Esophagus squamous epithelium (tissue), 5 donors: ENCODE measurements around the gene HCN1. TPM values are rescaled to one million over a fixed set of nuclear protein-coding genes. Genes with fewer than 3 reads are reported as not detected.

Experiments used
- DNase-seq: peaks from one replicate; lab custom pipeline; 2025; lab: John Stamatoyannopoulos, UW
- H3K27ac ChIP-seq, 4 donors: fragments of 200-600 bp; sonication (generic); one replicate each; pipeline ENCODE4 v1.5.1; 2016 to 2019; ENCODE audit warnings: mild to moderate bottlenecking in 1 of 4
- H3K27me3 ChIP-seq, 4 donors: fragments of 200-600 bp; sonication (generic); 1 replicate in 3 of 4; 2 replicates in 1 of 4; pipeline versions ENCODE4 v1.5.1 to v1.6.0; 2017 to 2021; ENCODE audit warnings: antibody characterized with exemption in 1 of 4
- H3K36me3 ChIP-seq, 3 donors: fragments of 200-600 bp; sonication (generic); one replicate each; pipeline ENCODE4 v1.5.1; 2016 to 2019
- H3K4me1 ChIP-seq, 3 donors: fragments of 200-600 bp; sonication (generic); one replicate each; pipeline ENCODE4 v1.5.1; 2017 to 2019
- H3K4me3 ChIP-seq, 4 donors: fragments of 200-600 bp; sonication (generic); 1 replicate in 3 of 4; 2 replicates in 1 of 4; pipeline ENCODE4 v1.5.1; 2016 to 2019; ENCODE audit warnings: mild to moderate bottlenecking in 2 of 4, moderate library complexity in 1 of 4
- H3K9me3 ChIP-seq, 3 donors: fragments of 200-600 bp; sonication (generic); one replicate each; pipeline ENCODE4 v1.5.1; 2016 to 2019
- POLR2A ChIP-seq, 4 donors: fragments of 450-650 bp; IDR thresholded peaks; one replicate each; pipeline ENCODE4 v1.6.1; 2017; ENCODE audit warnings: antibody characterized with exemption in 4 of 4, mild to moderate bottlenecking in 4 of 4, moderate library complexity in 3 of 4
- WGBS, 2 donors: methylation state at CpG; one replicate each; pipeline ENCODE4 v1.1.5; 2018; 5-methylcytosine and 5-hydroxymethylcytosine counted together
- intact Hi-C: fragments of 100-400 bp; cut with DNase I; formaldehyde crosslinking; loops from one replicate; pipeline ENCODE4 v1.15.0; 2022
- total RNA-seq, 4 donors: library from RNA; depleted of rRNA; stranded (reverse); fragments of >200 nt; gene quantifications; one replicate each; pipeline ENCODE4 v1.1.0, GENCODE V29; 2016
- TF ChIP-seq, protein P1 (sequence below), 6 experiments: fragments of 450-650 bp in 4 of 6; fragments of 200-600 bp in 2 of 6; sonication (generic) in 2 of 6; IDR thresholded peaks; one replicate each; pipeline ENCODE4 v1.5.1; 2016 to 2019; ENCODE audit warnings: antibody characterized with exemption in 6 of 6, mild to moderate bottlenecking in 4 of 6, moderate library complexity in 4 of 6
- donor health status: DM: yes; HTN: yes; CAD: no.

The HCN1 gene
- total RNA-seq, 4 donors from 2014 or later: 0.19 TPM; not detected in 3

DNA sequence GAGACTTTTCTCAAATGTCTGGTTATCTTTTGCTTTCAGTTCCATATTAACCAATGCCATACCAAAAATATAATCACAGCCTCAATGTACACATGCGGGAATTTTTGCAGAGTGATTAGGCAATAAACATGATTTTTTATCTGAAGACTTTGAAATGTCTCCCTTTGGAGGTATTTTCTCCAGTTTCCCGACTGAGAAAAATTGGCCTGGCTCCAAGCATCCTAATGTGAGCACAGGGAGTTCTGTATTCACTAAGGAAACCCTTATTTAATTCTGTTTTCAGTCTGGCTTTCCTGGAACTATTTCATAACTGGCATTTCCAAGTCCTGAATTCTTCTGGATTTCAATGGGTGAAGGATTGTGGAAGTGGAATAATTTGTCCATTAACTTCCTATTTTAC lies 8.5 kb downstream of the HCN1 start:
- peaks cover 0 to 12% (median 0%) of the 10 kb centered on the region in 4 donors for H3K27me3 ChIP-seq
- no peak overlapping the region for H3K4me3 ChIP-seq
- intact Hi-C loops: no loop called here
- WGBS, 2 donors: 41 to 44% methylated on average over 2 of the region's 2 CpGs
- no peaks in the 10 kb centered on the region for H3K36me3 ChIP-seq
- no peaks in the 10 kb centered on the region for H3K4me1 ChIP-seq
- no peaks in the 10 kb centered on the region for H3K9me3 ChIP-seq
- no peak overlapping the region for H3K27ac ChIP-seq
- DNase-seq: no peak
- TF ChIP-seq POLR2A (IDR thresholded peaks at IDR 0.05): no peak
- TF ChIP-seq, protein P1, sequence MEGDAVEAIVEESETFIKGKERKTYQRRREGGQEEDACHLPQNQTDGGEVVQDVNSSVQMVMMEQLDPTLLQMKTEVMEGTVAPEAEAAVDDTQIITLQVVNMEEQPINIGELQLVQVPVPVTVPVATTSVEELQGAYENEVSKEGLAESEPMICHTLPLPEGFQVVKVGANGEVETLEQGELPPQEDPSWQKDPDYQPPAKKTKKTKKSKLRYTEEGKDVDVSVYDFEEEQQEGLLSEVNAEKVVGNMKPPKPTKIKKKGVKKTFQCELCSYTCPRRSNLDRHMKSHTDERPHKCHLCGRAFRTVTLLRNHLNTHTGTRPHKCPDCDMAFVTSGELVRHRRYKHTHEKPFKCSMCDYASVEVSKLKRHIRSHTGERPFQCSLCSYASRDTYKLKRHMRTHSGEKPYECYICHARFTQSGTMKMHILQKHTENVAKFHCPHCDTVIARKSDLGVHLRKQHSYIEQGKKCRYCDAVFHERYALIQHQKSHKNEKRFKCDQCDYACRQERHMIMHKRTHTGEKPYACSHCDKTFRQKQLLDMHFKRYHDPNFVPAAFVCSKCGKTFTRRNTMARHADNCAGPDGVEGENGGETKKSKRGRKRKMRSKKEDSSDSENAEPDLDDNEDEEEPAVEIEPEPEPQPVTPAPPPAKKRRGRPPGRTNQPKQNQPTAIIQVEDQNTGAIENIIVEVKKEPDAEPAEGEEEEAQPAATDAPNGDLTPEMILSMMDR (IDR thresholded peaks at IDR 0.05): no peak

DNA sequence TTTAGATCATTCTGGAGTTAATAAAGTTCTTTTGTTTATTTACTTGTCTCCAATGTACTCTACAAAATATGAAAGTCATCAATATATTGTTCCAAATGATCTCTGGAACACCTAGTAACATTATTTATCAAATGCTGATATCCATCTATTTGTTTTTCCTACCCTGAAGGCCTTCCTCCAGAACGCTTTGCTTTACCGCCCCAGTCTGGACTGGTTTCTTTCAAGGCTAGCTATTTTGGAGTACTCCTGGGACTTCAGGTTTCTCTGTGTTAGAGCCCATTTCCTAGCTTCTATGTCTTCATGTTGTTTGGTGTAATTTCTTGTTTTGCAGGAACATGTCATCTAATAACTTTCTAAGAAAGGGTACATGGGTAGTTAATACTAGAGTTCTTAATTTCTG lies 9.6 kb downstream of the HCN1 start:
- Histone ChIP-seq H3K9me3 (no peaks in the 10 kb centered on the region), H3K4me3 (no peak overlapping the region), H3K4me1 (no peaks in the 10 kb centered on the region), H3K36me3 (no peaks in the 10 kb centered on the region), H3K27ac (no peak overlapping the region), H3K27me3 (peaks cover 0 to 4% (median 0%) of the 10 kb centered on the region in 4 donors)
- WGBS, 2 donors: 66 to 78% methylated on average over 2 of the region's 2 CpGs
- TF ChIP-seq, protein P1 (IDR thresholded peaks at IDR 0.05): no peak
- TF ChIP-seq POLR2A (IDR thresholded peaks at IDR 0.05): no peak
- DNase-seq: no peak
- intact Hi-C loops: no loop called here

DNA sequence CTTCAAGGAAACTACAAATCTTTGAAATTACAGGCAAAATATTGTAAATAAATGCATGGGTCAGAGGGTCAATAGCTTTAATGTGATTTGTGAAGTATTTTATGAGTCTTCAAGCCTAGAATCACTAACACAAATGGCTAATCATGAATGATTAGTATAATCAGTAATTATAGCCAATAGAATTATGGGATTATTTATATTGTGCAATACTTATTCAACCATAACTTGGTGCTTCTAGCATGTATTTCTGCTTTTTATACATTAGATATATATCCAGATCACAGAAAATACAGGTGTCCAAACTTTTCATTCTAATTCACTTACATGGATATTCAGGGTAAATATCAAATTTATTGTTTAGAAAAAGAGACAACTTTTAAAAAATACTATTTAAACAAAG lies 12.1 kb downstream of the HCN1 start:
- intact Hi-C loops: no loop called here
- TF ChIP-seq, protein P1 (IDR thresholded peaks at IDR 0.05): no peak
- TF ChIP-seq POLR2A (IDR thresholded peaks at IDR 0.05): no peak
- no peak for DNase-seq
- Histone ChIP-seq H3K4me3 (no peak overlapping the region), H3K9me3 (no peaks in the 10 kb centered on the region), H3K36me3 (no peaks in the 10 kb centered on the region), H3K4me1 (no peaks in the 10 kb centered on the region), H3K27ac (no peak overlapping the region), H3K27me3 (no peaks in the 10 kb centered on the region)

DNA sequence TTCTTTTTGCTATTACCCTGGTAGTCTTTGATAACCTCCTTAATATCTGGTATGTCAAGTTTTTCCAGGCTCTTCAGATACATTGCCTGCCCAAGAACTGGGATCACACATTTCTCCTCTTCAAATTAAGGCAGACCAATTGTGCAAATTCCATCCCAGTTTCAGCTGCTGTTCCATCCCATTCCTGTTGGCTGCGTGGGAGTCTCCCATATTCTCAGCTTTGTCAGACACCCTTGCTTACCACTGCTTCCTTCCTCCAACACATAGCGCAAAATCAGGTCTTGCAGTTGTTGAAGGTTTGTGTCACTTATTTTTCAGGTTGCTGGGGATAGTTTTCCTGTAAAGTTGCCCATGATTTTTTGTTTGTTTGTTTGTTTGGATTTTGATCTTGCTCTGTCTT lies 15.2 kb downstream of the HCN1 start:
- intact Hi-C loops: no loop called here
- 66 to 86% methylated on average over 2 of the region's 2 CpGs for WGBS, 2 donors
- Histone ChIP-seq H3K4me3 (no peak overlapping the region), H3K4me1 (no peaks in the 10 kb centered on the region), H3K27me3 (no peaks in the 10 kb centered on the region), H3K36me3 (no peaks in the 10 kb centered on the region), H3K27ac (no peak overlapping the region), H3K9me3 (no peaks in the 10 kb centered on the region)
- DNase-seq: no peak
- no peak for TF ChIP-seq POLR2A (IDR thresholded peaks at IDR 0.05)
- TF ChIP-seq, protein P1 (IDR thresholded peaks at IDR 0.05): no peak

DNA sequence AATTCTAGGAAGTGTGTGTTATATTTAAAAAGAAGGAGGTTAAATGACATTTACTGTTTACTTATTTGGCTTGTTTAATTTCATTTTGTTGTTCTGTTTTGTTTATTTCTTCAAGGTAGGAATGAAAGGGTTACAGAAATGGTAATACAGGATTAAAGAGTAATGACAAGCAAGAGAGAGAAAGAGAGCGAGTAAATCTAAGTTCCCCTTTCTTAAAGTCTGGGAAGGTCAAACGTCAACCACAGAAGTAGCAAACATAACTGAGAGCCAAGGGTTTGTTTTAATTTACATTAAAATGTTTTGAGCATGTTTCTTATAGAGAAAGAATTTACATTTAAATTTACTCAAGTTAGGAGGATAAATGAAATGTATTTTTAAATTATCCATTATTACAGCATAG lies 18.7 kb downstream of the HCN1 start:
- 10 to 14% methylated on average over 2 of the region's 2 CpGs for WGBS, 2 donors
- H3K27ac ChIP-seq: no peak overlapping the region
- no peaks in the 10 kb centered on the region for H3K36me3 ChIP-seq
- DNase-seq: no peak
- intact Hi-C loops: no loop called here
- no peaks in the 10 kb centered on the region for H3K9me3 ChIP-seq
- no peaks in the 10 kb centered on the region for H3K27me3 ChIP-seq
- no peaks in the 10 kb centered on the region for H3K4me1 ChIP-seq
- no peak for TF ChIP-seq POLR2A (IDR thresholded peaks at IDR 0.05)
- TF ChIP-seq, protein P1 (IDR thresholded peaks at IDR 0.05): no peak
- H3K4me3 ChIP-seq: no peak overlapping the region
